ENCODE data around the gene ZNF716. TPM values are rescaled to one million over a fixed set of nuclear protein-coding genes. Genes with fewer than 3 reads are reported as not detected.
A peak's percentile ranks its signal among the peaks of the same experiment; 100 is the strongest.
"Not testable (repeated sequence)": the region's sequence is repeated elsewhere in the genome, so short reads cannot be mapped to it uniquely, and the experiment has no call there.

Gene ZNF716
- not detected for total RNA-seq
- not detected for polyA plus RNA-seq

GRCh38 chr7:57449904-57450303 is at the start of gene ZNF716:
TSS of gene ZNF716 (plus strand) at chr7:57450177. CDS start at chr7:57450289, 112 bp downstream.
- no peak within 1 kb of the TSS for H3K4me3 ChIP-seq
- TF ChIP-seq, protein P1, sequence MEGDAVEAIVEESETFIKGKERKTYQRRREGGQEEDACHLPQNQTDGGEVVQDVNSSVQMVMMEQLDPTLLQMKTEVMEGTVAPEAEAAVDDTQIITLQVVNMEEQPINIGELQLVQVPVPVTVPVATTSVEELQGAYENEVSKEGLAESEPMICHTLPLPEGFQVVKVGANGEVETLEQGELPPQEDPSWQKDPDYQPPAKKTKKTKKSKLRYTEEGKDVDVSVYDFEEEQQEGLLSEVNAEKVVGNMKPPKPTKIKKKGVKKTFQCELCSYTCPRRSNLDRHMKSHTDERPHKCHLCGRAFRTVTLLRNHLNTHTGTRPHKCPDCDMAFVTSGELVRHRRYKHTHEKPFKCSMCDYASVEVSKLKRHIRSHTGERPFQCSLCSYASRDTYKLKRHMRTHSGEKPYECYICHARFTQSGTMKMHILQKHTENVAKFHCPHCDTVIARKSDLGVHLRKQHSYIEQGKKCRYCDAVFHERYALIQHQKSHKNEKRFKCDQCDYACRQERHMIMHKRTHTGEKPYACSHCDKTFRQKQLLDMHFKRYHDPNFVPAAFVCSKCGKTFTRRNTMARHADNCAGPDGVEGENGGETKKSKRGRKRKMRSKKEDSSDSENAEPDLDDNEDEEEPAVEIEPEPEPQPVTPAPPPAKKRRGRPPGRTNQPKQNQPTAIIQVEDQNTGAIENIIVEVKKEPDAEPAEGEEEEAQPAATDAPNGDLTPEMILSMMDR (IDR thresholded peaks at IDR 0.05): no peak
- no peaks in the 10 kb centered on the region for H3K4me1 ChIP-seq
- intact Hi-C loops (cut with DNase I): no loop called here
- ATAC-seq: no peak
- H3K9me3 ChIP-seq: no peaks in the 10 kb centered on the region
- H3K27ac ChIP-seq: no peak within 1 kb of the TSS
- no peaks in the 10 kb centered on the region for H3K27me3 ChIP-seq
- no peak for FAIRE-seq
- no peak for DNase-seq
- 71 to 73% methylated on average over 10 of the region's 10 CpGs for WGBS, 2 donors
- H3K36me3 ChIP-seq: no peaks in the 10 kb centered on the region

DNA sequence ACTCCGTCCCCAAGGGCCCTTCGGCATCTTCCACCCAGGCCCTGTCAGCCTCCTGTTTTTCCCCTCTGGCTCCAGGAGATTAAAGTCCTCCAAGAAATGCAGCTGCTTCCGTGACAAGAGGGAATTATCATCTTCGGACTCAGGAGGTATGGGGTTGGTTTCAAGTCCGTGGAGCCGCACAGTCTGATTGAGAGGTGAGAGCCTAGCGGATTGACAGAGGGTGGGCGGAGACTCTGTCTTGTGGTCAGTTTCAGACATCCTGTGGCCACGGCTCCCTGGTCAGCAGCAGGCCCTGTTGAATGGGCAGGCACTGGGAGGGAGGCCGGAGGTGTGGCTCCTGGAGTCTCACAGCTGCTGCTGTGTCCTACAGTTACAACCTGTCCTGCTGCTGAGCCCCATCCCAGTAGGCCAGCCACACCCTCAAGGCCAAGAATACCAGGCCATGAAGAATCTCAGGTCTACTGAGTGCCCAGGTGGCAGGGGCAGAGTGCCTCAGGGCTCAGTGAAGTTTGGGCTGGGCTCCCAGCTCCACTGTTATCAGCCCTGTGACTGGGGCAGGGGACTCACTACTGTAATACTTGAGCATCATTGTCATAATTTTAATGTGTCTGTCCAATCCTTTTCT is 49.3 kb upstream of the ZNF716 start:
- peak in 1 of 6 donors; percentile 36 for DNase-seq
- H3K4me3 ChIP-seq: no peak overlapping the region
- H3K36me3 ChIP-seq: no peaks in the 10 kb centered on the region
- H3K9me3 ChIP-seq: no peaks in the 10 kb centered on the region
- H3K4me1 ChIP-seq: no peaks in the 10 kb centered on the region
- WGBS, 2 donors: 65 to 73% methylated on average over 10 of the region's 10 CpGs
- no peak for FAIRE-seq
- TF ChIP-seq, protein P1 (IDR thresholded peaks at IDR 0.05): no peak
- intact Hi-C loops (cut with DNase I): no loop called here
- no peak for ATAC-seq
- no peak overlapping the region for H3K27ac ChIP-seq
- no peaks in the 10 kb centered on the region for H3K27me3 ChIP-seq

DNA sequence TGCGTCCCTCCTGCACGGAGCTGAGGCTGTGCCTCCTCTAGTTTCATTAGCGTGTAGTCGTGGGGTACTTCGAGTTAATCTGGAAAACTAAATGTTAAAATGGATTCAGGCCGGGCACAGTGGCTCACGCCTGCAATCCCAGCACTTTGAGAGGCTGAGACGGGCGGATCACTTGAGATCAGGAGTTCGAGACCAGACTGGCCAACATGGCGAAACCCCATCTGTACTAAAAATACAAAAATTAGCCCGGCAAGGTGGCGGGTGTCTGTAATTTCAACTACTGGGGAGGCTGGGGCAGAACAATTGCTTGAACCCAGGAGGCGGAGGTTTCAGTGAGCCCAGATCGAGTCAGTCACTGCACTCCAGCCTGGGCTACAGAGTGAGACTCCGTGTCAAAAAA is 46.9 kb upstream of the ZNF716 start:
- DNase-seq; FAIRE-seq; H3K4me3 ChIP-seq; ATAC-seq; H3K36me3 ChIP-seq; intact Hi-C loops (cut with DNase I); H3K9me3 ChIP-seq; H3K27ac ChIP-seq; H3K27me3 ChIP-seq; H3K4me1 ChIP-seq: not testable (repeated sequence)
- WGBS, 2 donors: 70 to 75% methylated on average over 16 of the region's 16 CpGs

- 19 to 21% methylated on average over 36 of the region's 36 CpGs for WGBS, 2 donors
- peak; percentile 47 to 92 (median 82) for ATAC-seq
- TF ChIP-seq, protein P1 (IDR thresholded peaks at IDR 0.05): no peak
- H3K36me3 ChIP-seq: no peaks in the 10 kb centered on the region
- no peak overlapping the region for H3K4me3 ChIP-seq
- intact Hi-C loops (cut with DNase I): no loop called here
- H3K27me3 ChIP-seq: no peaks in the 10 kb centered on the region
- DNase-seq: peak in 5 of 6 donors; percentile 36 to 76 (median 63)
- FAIRE-seq: no peak
- no peaks in the 10 kb centered on the region for H3K4me1 ChIP-seq
- H3K9me3 ChIP-seq: no peaks in the 10 kb centered on the region
- no peak overlapping the region for H3K27ac ChIP-seq
Observed at GRCh38 chr7:57403601-57404342, 46.2 kb upstream of the ZNF716 start.

DNA sequence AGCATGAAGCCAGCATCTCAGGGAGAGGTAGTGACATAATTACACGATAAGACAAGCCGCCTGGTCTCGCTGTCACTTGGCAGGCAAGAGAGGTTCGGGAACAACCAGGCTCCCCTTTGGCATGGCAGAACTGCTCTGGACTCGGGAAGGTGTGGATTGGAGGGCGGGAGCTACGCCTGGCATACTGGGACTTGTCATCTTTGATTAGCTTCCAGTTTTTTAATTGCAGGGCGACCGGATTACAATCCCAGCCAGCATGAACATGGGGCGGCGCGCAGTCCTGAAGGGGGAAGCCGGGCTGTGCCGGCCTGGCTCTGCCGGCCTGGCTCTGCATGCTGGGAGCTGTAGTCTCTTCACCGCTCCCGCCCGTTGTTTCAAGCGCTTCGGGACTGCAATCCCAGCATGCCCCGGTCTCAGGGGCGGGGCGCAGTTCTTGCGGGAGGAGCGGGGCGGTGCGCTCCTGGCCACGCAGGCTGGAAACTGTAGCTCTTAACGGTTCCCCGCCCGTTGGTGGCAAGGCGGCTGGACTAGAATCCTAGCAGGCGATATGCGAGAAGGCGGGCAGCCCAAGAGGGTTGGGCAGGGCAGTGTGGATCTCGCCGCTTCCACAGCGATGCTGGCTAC is 45.5 kb upstream of the ZNF716 start:
- TF ChIP-seq, protein P1 (IDR thresholded peaks at IDR 0.05): no peak
- H3K27ac ChIP-seq: no peak overlapping the region
- intact Hi-C loops (cut with DNase I): no loop called here
- ATAC-seq (peak; percentile 71 to 96 (median 88)), DNase-seq (peak in 5 of 6 donors; percentile 33 to 63 (median 58)), FAIRE-seq (no peak)
- H3K4me1 ChIP-seq: no peaks in the 10 kb centered on the region
- H3K27me3 ChIP-seq: no peaks in the 10 kb centered on the region
- no peak overlapping the region for H3K4me3 ChIP-seq
- no peaks in the 10 kb centered on the region for H3K9me3 ChIP-seq
- 17 to 24% methylated on average over 38 of the region's 38 CpGs for whole genome bisulfite sequencing, 2 donors
- H3K36me3 ChIP-seq: no peaks in the 10 kb centered on the region
